Transverse colon (tissue), 4 donors: Measurements from ENCODE around the gene GOLM1.

ENCODE experiments used
- EP300 ChIP-seq: sonication (generic); formaldehyde crosslinking; IDR thresholded peaks from one replicate; pipeline ENCODE4 v1.6.1; 2017; ENCODE audit warnings: antibody characterized with exemption, low read depth
- POLR2A ChIP-seq: fragments of 450-650 bp; IDR thresholded peaks from one replicate; pipeline ENCODE4 v1.6.1; 2016; ENCODE audit warnings: antibody characterized with exemption, mild to moderate bottlenecking, moderate library complexity
- POLR2AphosphoS5 ChIP-seq, 3 donors: sonication (generic); formaldehyde crosslinking; IDR thresholded peaks; one replicate each; pipeline ENCODE4 v1.6.1; 2016; ENCODE audit warnings: antibody characterized with exemption in 3 of 3
- TF ChIP-seq, protein P1 (sequence below), 5 experiments: fragments of 200-600 bp in 3 of 5; fragments of 450-650 bp in 2 of 5; sonication (generic) in 3 of 5; IDR thresholded peaks; 1 replicate in 2 of 5; 2 replicates in 3 of 5; pipeline ENCODE4 v1.5.1; 2016 to 2017; ENCODE audit warnings: antibody characterized with exemption in 5 of 5, inconsistent platforms in 3 of 5, mild to moderate bottlenecking in 2 of 5, moderate library complexity in 1 of 5

DNA sequence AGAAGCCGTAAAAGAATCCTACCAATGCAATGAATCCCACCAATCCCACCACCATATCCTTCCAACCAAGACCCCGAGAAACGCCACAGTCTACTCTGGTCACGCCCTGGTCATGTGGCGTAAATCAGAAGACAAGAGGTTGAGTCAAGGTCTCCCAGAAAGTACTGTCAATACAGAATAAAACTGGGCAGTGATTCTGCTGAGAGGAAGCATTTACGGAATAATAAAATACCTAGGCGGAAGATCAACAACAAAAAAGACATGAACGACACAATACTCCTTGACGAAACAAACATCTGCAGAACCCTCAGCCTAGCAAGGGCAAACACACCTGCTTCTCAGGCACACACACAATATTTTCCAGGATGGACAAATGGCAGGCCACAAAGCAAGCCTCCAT lies 62.8 kb downstream of the GOLM1 start:
- TF ChIP-seq, protein P1, sequence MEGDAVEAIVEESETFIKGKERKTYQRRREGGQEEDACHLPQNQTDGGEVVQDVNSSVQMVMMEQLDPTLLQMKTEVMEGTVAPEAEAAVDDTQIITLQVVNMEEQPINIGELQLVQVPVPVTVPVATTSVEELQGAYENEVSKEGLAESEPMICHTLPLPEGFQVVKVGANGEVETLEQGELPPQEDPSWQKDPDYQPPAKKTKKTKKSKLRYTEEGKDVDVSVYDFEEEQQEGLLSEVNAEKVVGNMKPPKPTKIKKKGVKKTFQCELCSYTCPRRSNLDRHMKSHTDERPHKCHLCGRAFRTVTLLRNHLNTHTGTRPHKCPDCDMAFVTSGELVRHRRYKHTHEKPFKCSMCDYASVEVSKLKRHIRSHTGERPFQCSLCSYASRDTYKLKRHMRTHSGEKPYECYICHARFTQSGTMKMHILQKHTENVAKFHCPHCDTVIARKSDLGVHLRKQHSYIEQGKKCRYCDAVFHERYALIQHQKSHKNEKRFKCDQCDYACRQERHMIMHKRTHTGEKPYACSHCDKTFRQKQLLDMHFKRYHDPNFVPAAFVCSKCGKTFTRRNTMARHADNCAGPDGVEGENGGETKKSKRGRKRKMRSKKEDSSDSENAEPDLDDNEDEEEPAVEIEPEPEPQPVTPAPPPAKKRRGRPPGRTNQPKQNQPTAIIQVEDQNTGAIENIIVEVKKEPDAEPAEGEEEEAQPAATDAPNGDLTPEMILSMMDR (IDR thresholded peaks at IDR 0.05) = no peak
- TF ChIP-seq POLR2AphosphoS5 (IDR thresholded peaks at IDR 0.05) = no peak
- TF ChIP-seq POLR2A = no peak
- no peak for TF ChIP-seq EP300
